IPS-18c (cell line): ENCODE results near the gene CMTM4.

Experiments used
- H3K4me3 ChIP-seq: 2 replicates; pipeline ENCODE4 v1.7.0; 2013; ENCODE audit warnings: low read depth, mild to moderate bottlenecking, low read length, moderate library complexity; ENCODE audit not compliant: insufficient read depth
- H3K9me3 ChIP-seq: one replicate; pipeline ENCODE4 v1.6.1; 2013; ENCODE audit warnings: mild to moderate bottlenecking, low read length, moderate library complexity; ENCODE audit not compliant: control insufficient read depth, insufficient read depth

Gene CMTM4

DNA sequence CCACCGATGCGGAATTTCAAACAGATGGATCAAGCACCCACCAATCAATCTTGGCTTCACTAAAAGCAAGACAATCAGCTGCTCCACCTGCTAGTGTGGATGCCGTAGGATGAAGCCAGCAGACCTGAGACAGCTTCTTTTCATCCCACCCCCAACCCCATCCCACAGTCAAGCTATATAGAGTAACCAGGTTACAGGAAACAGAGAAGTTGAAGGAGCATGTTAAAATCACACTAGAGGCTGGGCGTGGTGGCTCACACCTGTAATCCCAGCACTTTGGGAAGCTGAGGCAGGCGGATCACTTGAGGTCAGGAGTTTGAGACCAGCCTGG, 37.7 kb downstream of the CMTM4 start:
- no peak overlapping the region for H3K4me3 ChIP-seq

DNA sequence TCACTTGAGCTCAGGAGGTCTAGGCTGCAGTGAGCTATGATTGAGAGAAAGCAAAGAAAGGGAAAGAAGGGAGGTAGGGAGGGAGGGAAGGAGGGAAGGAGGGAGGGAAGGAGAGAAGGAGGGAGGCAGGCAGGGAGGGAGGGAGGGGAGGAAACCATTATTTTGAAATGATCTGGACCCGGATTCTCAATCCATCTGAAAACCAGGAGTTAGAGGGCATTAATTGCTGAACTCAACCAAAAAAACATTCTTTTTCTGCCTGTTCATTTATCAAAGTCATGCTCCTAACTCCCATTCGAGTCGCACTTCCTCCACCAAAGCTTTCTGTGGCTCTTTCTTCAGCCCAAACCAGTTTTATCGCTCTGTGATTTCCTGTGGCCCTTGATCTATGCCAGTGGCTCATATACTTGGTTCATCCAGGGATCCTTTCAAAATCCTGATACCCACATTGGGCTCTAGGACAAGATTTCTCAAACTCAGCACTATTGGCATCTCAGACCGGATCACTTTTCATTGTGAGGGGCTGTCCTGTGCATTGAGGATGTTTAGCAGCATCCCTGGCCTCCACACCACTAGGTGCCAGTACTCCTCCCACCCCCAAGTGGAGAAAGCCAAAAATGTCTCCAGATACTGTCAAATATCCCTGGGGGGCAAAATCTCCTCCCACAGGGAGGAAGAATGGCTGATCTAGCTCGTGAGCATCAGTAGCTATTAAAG, 38.2 kb downstream of the CMTM4 start:
- Histone ChIP-seq H3K9me3 (no peaks in the 10 kb centered on the region), H3K4me3 (no peak overlapping the region)

More for the DNA sequence above, 37.7 kb downstream of the CMTM4 start:
- H3K9me3 ChIP-seq: no peaks in the 10 kb centered on the region

DNA sequence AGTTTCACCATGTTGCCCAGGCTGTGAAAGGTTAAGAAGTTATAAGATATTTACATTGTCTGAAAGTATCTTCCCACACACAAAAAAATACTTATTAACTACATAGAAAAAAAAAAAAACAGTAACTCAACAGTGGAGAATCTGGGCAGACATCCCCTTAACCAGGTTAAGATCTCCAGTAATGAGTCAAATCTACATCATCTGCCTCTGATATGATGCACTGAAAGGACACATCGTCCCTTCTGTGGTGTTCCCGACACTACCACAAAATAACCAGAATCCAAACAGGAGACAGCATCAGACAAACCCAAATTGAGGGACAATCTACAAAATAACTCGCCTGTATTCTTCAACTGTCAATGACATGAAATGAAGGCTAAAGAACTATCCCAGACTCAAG, 40.0 kb downstream of the CMTM4 start:
- Histone ChIP-seq H3K9me3 (no peaks in the 10 kb centered on the region), H3K4me3 (no peak overlapping the region)

DNA sequence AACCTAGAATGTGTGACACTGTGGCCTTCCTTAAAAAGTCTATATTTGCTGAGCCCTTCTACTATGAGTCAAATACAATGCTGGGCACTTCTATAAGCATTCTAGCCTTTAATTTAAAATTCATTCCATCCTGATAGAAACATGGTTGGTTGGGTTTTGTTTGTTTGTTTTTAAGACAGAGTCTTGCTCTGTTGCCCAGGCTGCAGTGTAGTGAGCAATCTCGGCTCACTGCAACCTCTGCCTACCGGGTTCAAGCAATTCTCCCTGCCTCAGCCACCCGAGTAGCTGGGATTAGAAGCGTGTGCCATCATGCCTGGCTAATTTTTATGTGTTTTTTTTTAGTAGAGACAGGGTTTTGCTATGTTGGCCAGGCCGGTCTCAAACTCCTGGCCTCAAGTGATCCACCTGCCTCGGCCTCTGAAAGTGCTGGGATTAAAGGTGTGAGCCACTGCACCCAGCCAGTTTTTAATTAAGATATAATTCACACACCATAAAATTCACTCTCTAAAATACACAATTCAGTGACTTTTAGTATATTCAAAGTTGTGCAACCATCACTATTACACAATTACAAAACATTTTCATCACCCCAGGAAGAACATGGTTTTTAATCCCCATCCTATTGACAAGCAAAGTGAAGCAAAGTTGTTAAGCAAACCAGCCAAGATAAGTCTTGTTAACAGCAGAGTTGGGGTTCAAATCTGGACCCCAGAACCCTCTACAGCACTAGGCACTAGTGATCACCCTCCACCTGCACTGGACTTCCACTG, 42.8 kb downstream of the CMTM4 start:
- H3K4me3 ChIP-seq: no peak overlapping the region
- H3K9me3 ChIP-seq: no peaks in the 10 kb centered on the region

DNA sequence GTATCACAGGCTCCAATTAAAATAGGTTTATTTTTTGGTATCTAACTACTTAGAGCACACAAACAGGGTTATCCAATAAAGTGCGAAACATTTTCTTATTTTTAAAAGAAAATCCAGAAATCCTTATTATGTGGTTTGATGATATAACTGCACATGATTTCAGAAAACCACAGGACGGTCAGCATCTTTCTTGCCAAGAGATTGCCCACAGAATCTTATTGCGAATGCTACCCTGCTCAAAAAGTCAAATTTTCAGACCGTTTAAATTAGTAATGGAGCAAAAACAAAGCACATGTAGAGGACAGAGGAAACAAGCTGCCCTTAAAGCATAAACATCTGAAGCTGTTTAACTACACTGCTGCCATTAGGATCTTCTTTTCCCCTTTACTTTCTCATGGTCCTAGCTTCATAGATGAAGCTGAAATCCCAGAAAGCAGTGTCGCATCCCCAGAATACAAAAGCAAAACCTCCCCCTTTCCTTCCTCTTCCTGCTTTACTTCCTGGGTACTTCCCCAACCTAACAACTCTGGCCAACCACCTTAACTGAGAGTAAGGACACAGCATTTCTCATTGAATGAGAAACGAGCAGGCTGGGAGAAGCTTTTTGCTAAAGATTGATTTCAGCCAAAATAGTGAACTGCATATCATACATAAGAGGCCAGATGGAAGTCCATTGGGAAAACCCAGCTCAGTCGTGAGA, 43.7 kb downstream of the CMTM4 start:
- Histone ChIP-seq H3K4me3 (no peak overlapping the region), H3K9me3 (no peaks in the 10 kb centered on the region)

DNA sequence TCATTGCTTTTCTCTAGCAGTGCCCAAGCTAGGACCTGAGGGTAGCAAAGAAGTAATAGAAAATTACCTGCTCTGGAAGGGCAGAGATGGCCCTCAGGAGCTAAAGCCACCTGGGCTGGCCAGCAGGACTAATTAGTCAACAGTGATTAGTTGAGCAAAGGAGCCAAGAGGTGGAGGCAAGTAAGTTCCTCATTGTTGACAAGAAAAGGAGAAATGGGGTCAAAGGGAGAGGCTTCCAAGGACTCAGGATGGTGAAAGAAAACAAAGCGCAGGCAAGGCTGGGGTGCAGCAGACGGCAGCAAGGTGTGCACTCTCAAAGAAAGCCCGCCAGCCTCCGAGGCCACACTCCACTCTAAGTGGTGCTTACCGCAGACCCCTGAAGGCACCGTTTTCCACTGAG, 44.6 kb downstream of the CMTM4 start:
- no peak overlapping the region; the same call in 1 of the 2 replicates for H3K4me3 ChIP-seq

DNA sequence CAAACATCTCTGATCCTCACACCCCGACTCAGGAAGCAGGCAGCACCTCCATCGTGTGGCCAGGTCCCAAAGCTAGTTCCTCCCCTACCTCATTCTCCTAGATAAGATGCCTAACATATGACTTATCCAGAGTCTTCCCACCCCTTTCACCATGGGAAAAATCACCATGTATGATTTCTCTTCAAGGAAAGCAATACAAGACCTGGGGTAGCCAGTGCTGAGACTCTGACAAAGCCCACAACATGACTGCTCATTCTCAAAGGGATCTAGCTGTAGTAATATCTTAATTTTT, 45.1 kb downstream of the CMTM4 start:
- Histone ChIP-seq H3K9me3 (no peaks in the 10 kb centered on the region), H3K4me3 (no peak overlapping the region)

More for the DNA sequence above, 44.6 kb downstream of the CMTM4 start:
- H3K9me3 ChIP-seq: no peaks in the 10 kb centered on the region

DNA sequence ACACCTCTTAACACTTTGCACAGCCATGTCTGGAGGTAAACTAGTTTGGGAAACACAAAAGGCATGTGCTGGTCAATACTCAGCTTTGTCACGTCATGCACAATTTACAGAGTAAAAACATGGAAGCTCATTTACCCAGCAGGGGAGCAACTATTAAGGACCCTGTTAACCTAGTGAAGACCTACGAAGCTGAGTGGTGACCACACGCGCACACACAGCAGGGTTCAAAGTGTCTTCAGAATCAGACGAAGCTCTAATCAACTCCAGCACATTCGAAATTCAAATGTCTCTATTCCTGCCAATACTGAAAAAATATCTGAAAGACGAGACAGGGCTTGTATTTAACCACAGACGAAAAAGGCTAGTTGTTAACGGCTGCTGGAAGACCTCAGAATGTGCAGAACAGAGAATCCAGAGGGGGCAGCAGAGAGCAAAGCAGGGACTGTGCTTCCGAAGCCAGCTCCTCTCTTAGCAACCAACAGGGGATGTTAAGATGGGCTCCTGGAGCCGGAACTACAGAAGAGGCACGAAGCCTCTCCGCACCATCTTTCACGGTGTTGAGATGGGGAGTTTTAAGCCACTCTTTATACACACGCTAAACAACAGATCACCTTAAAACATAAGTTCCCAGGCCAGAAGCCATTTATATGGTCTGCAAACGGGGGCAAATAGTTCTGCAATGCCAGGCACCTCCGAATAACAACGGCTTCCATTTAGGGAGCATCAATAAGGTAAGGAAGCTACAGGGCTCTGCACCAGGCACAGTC, 45.7 kb downstream of the CMTM4 start:
- no peaks in the 10 kb centered on the region for H3K9me3 ChIP-seq
- H3K4me3 ChIP-seq: peak overlapping the region; percentile 15; the same call in 1 of the 2 replicates

DNA sequence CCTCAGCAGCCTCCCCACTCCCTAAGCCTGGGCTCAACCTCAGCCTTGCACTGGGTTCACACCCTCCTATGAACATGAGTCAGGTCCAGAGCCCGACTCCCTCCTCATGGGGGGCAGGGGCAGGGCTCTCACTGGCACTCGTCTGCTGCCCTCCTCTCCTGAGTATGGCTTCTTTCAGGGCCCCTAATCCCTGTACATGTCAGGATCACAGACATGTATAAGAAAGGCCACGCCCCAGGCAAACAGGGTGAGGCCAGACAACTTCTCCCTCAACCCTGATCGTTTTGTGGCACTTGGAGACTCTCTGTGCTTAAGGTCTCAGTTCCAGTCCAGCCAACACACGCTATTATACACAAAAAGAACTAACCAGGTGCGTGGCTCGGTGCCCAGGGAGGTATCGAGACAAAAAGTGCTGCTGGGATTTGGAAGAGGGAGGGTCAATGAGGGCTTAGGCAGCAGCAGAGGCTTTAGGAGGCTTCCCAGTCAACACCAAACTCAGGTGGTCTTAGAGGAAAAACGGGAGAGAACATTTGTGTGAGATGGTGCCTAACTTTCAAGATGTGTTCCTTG, 46.8 kb downstream of the CMTM4 start:
- no peaks in the 10 kb centered on the region for H3K9me3 ChIP-seq
- H3K4me3 ChIP-seq: no peak overlapping the region

DNA sequence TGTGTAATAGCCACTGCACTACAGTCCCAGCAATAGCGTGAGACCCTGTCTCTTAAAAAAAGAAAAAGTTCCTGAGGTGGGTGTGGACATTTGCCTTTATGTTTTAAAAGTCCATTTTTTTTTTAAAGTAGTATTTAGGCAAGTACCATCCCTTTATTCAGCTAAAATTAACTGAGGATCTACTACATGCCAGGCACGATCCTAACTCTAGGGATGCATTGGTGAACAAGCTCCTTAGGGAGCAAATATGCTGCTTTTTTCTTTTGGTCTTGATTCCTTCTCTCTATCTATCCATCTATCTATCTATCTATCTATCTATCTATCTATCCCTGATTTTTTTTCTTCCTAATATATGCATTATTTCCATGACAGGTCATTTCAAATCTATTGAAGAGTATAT, 47.4 kb downstream of the CMTM4 start:
- H3K4me3 ChIP-seq: no peak overlapping the region
- no peaks in the 10 kb centered on the region for H3K9me3 ChIP-seq

DNA sequence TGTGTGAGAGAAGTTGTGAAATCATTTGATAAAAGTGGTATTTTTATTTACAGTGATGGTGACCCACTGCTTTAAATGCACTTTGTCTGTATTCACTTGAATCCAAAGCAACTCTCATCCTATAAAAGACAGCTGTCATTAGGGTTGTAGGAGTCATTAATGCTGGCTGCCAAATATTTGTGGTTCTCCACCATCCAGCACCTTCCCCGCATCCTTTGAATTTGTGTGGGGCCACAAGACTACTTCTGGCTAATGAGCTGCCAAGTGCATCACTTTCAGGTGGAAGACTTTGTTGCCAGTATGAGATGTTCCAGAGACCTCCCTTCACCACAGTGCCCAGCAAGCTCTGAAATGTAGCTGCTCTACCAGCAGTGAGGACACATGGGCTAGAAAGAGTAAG, 48.7 kb downstream of the CMTM4 start:
- H3K4me3 ChIP-seq: no peak overlapping the region
- no peaks in the 10 kb centered on the region for H3K9me3 ChIP-seq

DNA sequence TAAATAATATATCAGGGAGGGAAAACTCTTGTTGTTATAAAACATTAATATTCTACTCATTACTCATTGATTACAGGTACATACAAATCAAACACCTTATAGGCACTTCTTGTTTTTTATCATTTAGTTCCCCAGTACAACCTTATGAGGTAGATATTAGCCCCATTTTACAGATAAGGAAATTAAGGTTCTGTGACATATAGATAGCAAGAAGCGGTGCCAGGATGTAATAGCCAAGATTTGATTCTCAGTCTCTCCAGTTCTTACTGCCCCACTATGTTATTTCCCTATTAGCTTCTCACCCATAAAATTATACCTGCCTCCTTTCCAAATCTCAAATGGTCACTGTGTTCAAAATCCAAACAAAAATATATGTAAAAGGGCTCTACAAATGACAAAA, 55.2 kb downstream of the CMTM4 start:
- H3K4me3 ChIP-seq: no peak overlapping the region
- no peaks in the 10 kb centered on the region for H3K9me3 ChIP-seq

DNA sequence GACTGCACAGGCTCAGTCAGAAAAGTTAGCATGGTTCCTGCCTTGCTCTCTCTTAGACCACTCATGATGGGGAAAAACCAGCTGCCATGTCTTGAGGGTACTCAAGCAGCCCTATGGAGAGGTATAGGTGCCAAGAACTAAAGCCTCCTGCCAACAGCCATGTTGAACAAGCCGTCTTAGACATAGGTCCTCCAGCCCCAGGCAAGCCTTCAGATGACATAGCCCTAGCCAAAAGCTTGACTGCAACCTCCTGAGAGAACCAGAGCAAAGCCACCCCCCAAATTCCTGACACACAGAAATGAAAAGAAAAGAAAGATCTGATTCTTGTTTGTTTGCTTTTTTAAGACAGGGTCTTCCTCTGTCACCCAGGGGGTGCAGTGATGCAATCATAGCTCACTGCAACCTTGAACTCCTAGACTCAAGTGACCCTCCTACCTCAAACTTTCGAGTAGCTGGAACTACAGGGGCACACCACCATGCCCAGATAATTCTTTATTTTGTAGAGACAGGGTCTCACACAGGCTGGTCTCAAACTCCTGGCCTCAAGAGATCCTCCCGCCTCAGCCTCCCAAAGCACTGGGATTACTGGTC, 55.7 kb downstream of the CMTM4 start:
- no peaks in the 10 kb centered on the region for H3K9me3 ChIP-seq
- H3K4me3 ChIP-seq: no peak overlapping the region

DNA sequence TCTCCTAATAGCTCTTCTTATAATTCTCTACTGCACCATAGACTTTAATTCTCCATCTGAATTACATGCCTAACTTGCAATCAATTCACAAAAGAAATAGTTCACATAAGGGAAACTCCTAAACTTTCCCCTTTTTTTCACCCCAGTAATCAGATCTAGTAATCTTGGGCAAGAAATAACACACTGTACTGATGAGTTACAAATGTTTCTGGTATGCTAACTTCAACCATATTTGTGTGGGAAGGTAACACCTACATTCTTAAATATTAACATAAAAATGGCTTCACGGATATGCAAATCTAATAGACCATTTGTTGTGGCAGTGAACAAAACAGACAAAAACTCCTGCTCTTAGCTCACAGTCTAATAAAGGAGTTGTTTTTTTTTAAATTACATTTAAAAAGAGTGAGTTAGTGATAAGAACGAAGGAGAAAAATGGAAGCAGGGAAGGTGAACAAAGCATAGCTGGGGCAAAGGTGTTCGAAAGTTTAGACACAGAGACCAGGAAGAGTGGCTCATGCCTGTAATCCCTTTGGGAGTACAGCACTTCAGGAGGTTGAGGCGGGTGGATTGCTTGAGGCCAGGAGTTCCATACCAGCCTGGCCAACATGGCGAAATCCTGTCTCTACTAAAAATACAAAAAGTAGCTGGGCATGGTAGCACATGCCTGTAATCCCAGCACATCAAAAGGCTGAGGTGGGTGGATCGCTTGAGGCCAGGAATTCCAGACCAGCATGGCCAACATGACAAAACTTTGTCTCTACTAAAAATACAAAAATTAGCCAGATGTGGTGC, 57.3 kb downstream of the CMTM4 start:
- Histone ChIP-seq H3K4me3 (no peak overlapping the region), H3K9me3 (no peaks in the 10 kb centered on the region)

DNA sequence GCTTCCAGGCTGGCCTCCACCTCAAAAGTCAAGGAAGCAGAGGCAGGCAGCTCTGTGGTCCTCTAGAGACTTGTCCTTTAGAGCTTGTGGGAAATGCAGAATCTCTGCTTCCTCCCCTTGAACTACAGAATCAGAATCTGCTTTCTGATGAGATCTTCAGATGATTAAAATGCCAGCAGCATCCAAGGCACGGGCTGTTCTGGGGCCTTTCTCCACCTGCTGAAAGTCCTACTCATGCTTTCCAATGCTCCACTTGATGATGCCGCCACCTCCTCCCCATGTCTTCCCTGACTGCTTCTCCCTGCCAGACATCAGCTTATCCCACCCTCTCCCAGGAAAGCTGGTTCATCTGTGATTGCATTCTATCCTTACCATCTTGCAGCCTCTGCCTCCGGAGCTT, 58.7 kb downstream of the CMTM4 start:
- H3K4me3 ChIP-seq: no peak overlapping the region

DNA sequence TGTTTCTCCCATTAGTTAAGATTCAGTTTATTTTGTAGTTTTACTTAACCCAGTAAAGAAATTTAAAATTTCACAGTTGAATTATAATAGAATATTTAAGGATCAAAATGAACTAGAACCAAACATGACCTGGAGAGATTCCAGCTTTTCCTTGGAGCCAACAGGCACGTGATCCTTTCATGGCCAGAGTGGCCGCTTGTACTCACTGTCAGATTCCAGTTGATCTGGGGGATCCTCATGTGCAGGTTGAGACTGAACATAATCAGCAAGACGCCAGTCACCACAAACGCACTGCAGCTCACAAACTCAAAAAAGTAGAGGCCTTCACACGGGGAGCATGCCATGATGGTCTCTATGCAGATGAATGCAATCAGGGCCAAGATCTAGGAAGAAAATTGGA, 60.3 kb downstream of the CMTM4 start:
- Histone ChIP-seq H3K9me3 (no peaks in the 10 kb centered on the region), H3K4me3 (no peak overlapping the region)

More for the DNA sequence above, 58.7 kb downstream of the CMTM4 start:
- H3K9me3 ChIP-seq: no peaks in the 10 kb centered on the region
